Effector memory CD4-positive, alpha-beta T cell (primary cell): ENCODE results near the gene SGCA.

Experiments used
- DNase-seq, 3 donors: peaks; one replicate each; pipeline ENCODE4 v3.0.0-alpha.2; 2020
- H3K27ac ChIP-seq: 2 replicates; pipeline ENCODE4 v1.7.0; 2013; ENCODE audit warnings: mild to moderate bottlenecking, low read length, moderate library complexity; ENCODE audit not compliant: insufficient read depth, poor library complexity, severe bottlenecking
- H3K27me3 ChIP-seq: replicated peaks from 2 replicates; pipeline ENCODE4 v1.7.0; 2013; ENCODE audit warnings: mild to moderate bottlenecking, low read length; ENCODE audit not compliant: insufficient read depth, control insufficient read depth, poor library complexity, severe bottlenecking
- H3K36me3 ChIP-seq: 2 replicates; pipeline ENCODE4 v1.7.0; 2013; ENCODE audit warnings: mild to moderate bottlenecking, low read length, moderate library complexity; ENCODE audit not compliant: control insufficient read depth, insufficient read depth
- H3K4me1 ChIP-seq: 2 replicates; pipeline ENCODE4 v1.7.0; 2013; ENCODE audit warnings: low read length, mild to moderate bottlenecking; ENCODE audit not compliant: control insufficient read depth, insufficient read depth, poor library complexity, severe bottlenecking
- H3K4me3 ChIP-seq: 2 replicates; pipeline ENCODE4 v1.7.0; 2013; ENCODE audit warnings: low read length, low read depth, mild to moderate bottlenecking; ENCODE audit not compliant: insufficient read depth, poor library complexity, severe bottlenecking
- H3K9me3 ChIP-seq: 2 replicates; pipeline ENCODE4 v1.7.0; 2013; ENCODE audit warnings: mild to moderate bottlenecking, low read length, moderate library complexity; ENCODE audit not compliant: control insufficient read depth

SGCA gene

GRCh38 chr17:50167371-50167770 lies 1.6 kb downstream of the SGCA start:
- Histone ChIP-seq H3K36me3 (no peaks in the 10 kb centered on the region), H3K4me3 (no peak overlapping the region), H3K9me3 (no peaks in the 10 kb centered on the region), H3K27me3 (no peaks in the 10 kb centered on the region), H3K4me1 (peaks cover 8% of the 10 kb centered on the region), H3K27ac (no peak overlapping the region)
- DNase-seq: no peak

- no peak for DNase-seq
- H3K27ac ChIP-seq: no peak overlapping the region
- H3K9me3 ChIP-seq: no peaks in the 10 kb centered on the region
- no peaks in the 10 kb centered on the region for H3K36me3 ChIP-seq
- no peak overlapping the region for H3K4me3 ChIP-seq
- peaks cover 6% of the 10 kb centered on the region for H3K4me1 ChIP-seq
- no peaks in the 10 kb centered on the region for H3K27me3 ChIP-seq
These were observed 2.5 kb downstream of the SGCA start for GRCh38 chr17:50168319-50168718.

- Histone ChIP-seq H3K4me3 (no peak overlapping the region), H3K36me3 (no peaks in the 10 kb centered on the region), H3K27ac (no peak overlapping the region), H3K27me3 (no peaks in the 10 kb centered on the region), H3K4me1 (peaks cover 6% of the 10 kb centered on the region), H3K9me3 (no peaks in the 10 kb centered on the region)
- peak; percentile 32 to 48 (median 47) for DNase-seq
These were observed 3.4 kb downstream of the SGCA start for GRCh38 chr17:50169121-50169764.

- no peaks in the 10 kb centered on the region for H3K27me3 ChIP-seq
- no peak overlapping the region for H3K4me3 ChIP-seq
- H3K4me1 ChIP-seq: peaks cover 6% of the 10 kb centered on the region
- H3K27ac ChIP-seq: no peak overlapping the region
- no peak for DNase-seq
- H3K9me3 ChIP-seq: no peaks in the 10 kb centered on the region
- H3K36me3 ChIP-seq: no peaks in the 10 kb centered on the region
These were observed 4.2 kb downstream of the SGCA start for GRCh38 chr17:50169881-50170459.

- no peak for DNase-seq
- peaks cover 6% of the 10 kb centered on the region for H3K4me1 ChIP-seq
- no peaks in the 10 kb centered on the region for H3K36me3 ChIP-seq
These were observed 5.0 kb downstream of the SGCA start for GRCh38 chr17:50170662-50171370.

GRCh38 chr17:50171371-50172071 lies 5.7 kb downstream of the SGCA start:
- H3K27ac ChIP-seq: no peak overlapping the region
- no peak overlapping the region for H3K4me3 ChIP-seq
- H3K4me1 ChIP-seq: peaks cover 6% of the 10 kb centered on the region
- H3K9me3 ChIP-seq: no peaks in the 10 kb centered on the region
- H3K36me3 ChIP-seq: no peaks in the 10 kb centered on the region
- no peaks in the 10 kb centered on the region for H3K27me3 ChIP-seq
- no peak for DNase-seq

More at GRCh38 chr17:50170662-50171370, 5.0 kb downstream of the SGCA start:
- Histone ChIP-seq H3K27me3 (no peaks in the 10 kb centered on the region), H3K4me3 (no peak overlapping the region), H3K9me3 (no peaks in the 10 kb centered on the region), H3K27ac (no peak overlapping the region)

- Histone ChIP-seq H3K4me1 (peaks cover 6% of the 10 kb centered on the region), H3K27ac (no peak overlapping the region), H3K4me3 (no peak overlapping the region), H3K27me3 (no peaks in the 10 kb centered on the region), H3K36me3 (no peaks in the 10 kb centered on the region), H3K9me3 (no peaks in the 10 kb centered on the region)
- no peak for DNase-seq
These were observed 6.3 kb downstream of the SGCA start for GRCh38 chr17:50172130-50172529.

GRCh38 chr17:50172936-50173334 lies 7.1 kb downstream of the SGCA start:
- no peak overlapping the region for H3K27ac ChIP-seq
- no peaks in the 10 kb centered on the region for H3K27me3 ChIP-seq
- no peak overlapping the region for H3K4me3 ChIP-seq
- no peak for DNase-seq
- H3K4me1 ChIP-seq: peaks cover 6% of the 10 kb centered on the region
- H3K36me3 ChIP-seq: no peaks in the 10 kb centered on the region
- H3K9me3 ChIP-seq: no peaks in the 10 kb centered on the region

GRCh38 chr17:50173335-50173941 lies 7.6 kb downstream of the SGCA start:
- H3K9me3 ChIP-seq: no peaks in the 10 kb centered on the region
- H3K27ac ChIP-seq: no peak overlapping the region
- H3K4me1 ChIP-seq: peaks cover 6% of the 10 kb centered on the region
- H3K36me3 ChIP-seq: no peaks in the 10 kb centered on the region
- DNase-seq: no peak
- H3K27me3 ChIP-seq: no peaks in the 10 kb centered on the region
- H3K4me3 ChIP-seq: no peak overlapping the region
